Keratinocyte (primary cell): ENCODE measurements around the gene HOPX. TPM values are rescaled to one million over a fixed set of nuclear protein-coding genes. Genes with fewer than 3 reads are reported as not detected.
"Not testable (repeated sequence)": the region's sequence is repeated elsewhere in the genome, so short reads cannot be mapped to it uniquely, and the experiment has no call there.

Experiments used
- DNase-seq: peaks from one replicate; pipeline ENCODE4 v3.0.0-alpha.2; 2011; ENCODE audit warnings: low read depth, missing footprints, low spot score
- FAIRE-seq: peaks from 2 replicates; lab custom pipeline; 2011; peaks lifted over from hg19 to GRCh38; lab: Jason Lieb, UNC
- H2AFZ ChIP-seq: 2 replicates; pipeline ENCODE4 v1.6.0; 2012; ENCODE audit warnings: low read length, control low read depth, inconsistent platforms; ENCODE audit not compliant: control insufficient read depth
- H3K27ac ChIP-seq: 2 replicates; pipeline ENCODE4 v1.5.1; 2011; ENCODE audit warnings: low read length; ENCODE audit not compliant: control insufficient read depth, insufficient read depth
- H3K27me3 ChIP-seq: 3 replicates; pipeline ENCODE4 v1.6.0; 2011; ENCODE audit warnings: low read length; ENCODE audit not compliant: control insufficient read depth, insufficient read depth; ENCODE audit errors: extremely low read depth
- H3K36me3 ChIP-seq, 2 experiments: 2 replicates in 1 of 2; 3 replicates in 1 of 2; pipeline ENCODE4 v1.5.1; 2011; ENCODE audit warnings: low read length in 2 of 2, mild to moderate bottlenecking in 1 of 2; ENCODE audit not compliant: control insufficient read depth in 2 of 2, insufficient read depth in 2 of 2; ENCODE audit errors: extremely low read depth in 1 of 2
- H3K4me1 ChIP-seq: 3 replicates; pipeline ENCODE4 v1.5.1; 2011; ENCODE audit warnings: low read length; ENCODE audit not compliant: control insufficient read depth, insufficient read depth; ENCODE audit errors: extremely low read depth
- H3K4me2 ChIP-seq: 3 replicates; pipeline ENCODE4 v1.6.0; 2011; ENCODE audit warnings: low read depth, low read length; ENCODE audit not compliant: control insufficient read depth, insufficient read depth; ENCODE audit errors: extremely low read depth
- H3K4me3 ChIP-seq, 3 experiments: fragments of 200-600 bp in 1 of 3; sonication (generic) in 1 of 3; 2 replicates in 2 of 3; 3 replicates in 1 of 3; pipeline ENCODE4 v1.5.1; 2011 to 2016; ENCODE audit warnings: low read length in 3 of 3, mild to moderate bottlenecking in 3 of 3, control low read depth in 2 of 3, inconsistent platforms in 1 of 3, low read depth in 1 of 3, mixed read lengths in 1 of 3, mixed run types in 1 of 3, moderate library complexity in 1 of 3; ENCODE audit not compliant: control insufficient read depth in 2 of 3, insufficient read depth in 2 of 3; ENCODE audit errors: extremely low read depth in 1 of 3
- H3K79me2 ChIP-seq: 2 replicates; pipeline ENCODE4 v1.6.0; 2012; ENCODE audit warnings: low read length; ENCODE audit not compliant: control insufficient read depth, insufficient read depth
- H3K9ac ChIP-seq: 3 replicates; pipeline ENCODE4 v1.6.0; 2011; ENCODE audit warnings: low read length; ENCODE audit not compliant: control insufficient read depth, insufficient read depth; ENCODE audit errors: extremely low read depth
- H3K9me1 ChIP-seq: 3 replicates; pipeline ENCODE4 v1.6.0; 2011; ENCODE audit warnings: low read length; ENCODE audit not compliant: control insufficient read depth, insufficient read depth; ENCODE audit errors: extremely low read depth
- H3K9me3 ChIP-seq: 2 replicates; pipeline ENCODE4 v1.5.1; 2012; ENCODE audit warnings: low read depth, low read length; ENCODE audit not compliant: control insufficient read depth
- H4K20me1 ChIP-seq: 3 replicates; pipeline ENCODE4 v1.6.0; 2011; ENCODE audit warnings: low read length; ENCODE audit not compliant: control insufficient read depth, insufficient read depth; ENCODE audit errors: extremely low read depth
- CTCF ChIP-seq, 3 experiments: IDR thresholded peaks in 1 of 3; conservative IDR thresholded peaks in 1 of 3; optimal IDR thresholded peaks in 1 of 3; 2 replicates in 2 of 3; 3 replicates in 1 of 3; pipeline versions ENCODE3 to v1.5.1; 2011; ENCODE audit warnings: low read length in 3 of 3, mild to moderate bottlenecking in 3 of 3, moderate library complexity in 2 of 3, control low read depth in 1 of 3, inconsistent platforms in 1 of 3; ENCODE audit not compliant: insufficient read depth in 2 of 3; ENCODE audit errors: extremely low read depth in 1 of 3
- EZH2 ChIP-seq: IDR thresholded peaks from one replicate; pipeline ENCODE4 v1.6.1; 2012; ENCODE audit warnings: inconsistent platforms, mild to moderate bottlenecking, low read length, moderate library complexity
- dilution Hi-C: fragments of 300-500 bp; cut with MboI; formaldehyde crosslinking; loops from one replicate; pipeline ENCODE4 v1.7.0; 2020; ENCODE audit warnings: low sequenced_read_pairs; ENCODE audit not compliant: extremely low pct_ligation_motif_present
- polyA plus RNA-seq, 5 experiments: library from polyadenylated mRNA; depleted of rRNA in 3 of 5; stranded (reverse) in 3 of 5; stranded (forward) in 1 of 5; unstranded in 1 of 5; fragments of >200 nt; gene quantifications; 1 replicate in 1 of 5; 2 replicates in 3 of 5; 3 replicates in 1 of 5; pipeline versions ENCODE4 v1.2.1 to v1.2.3, GENCODE V29; 2011 to 2012; ENCODE audit warnings: missing spikeins in 2 of 5, low read depth in 1 of 5, low replicate concordance in 1 of 5

The HOPX gene
- polyA plus RNA-seq, 1 donor (not counting 4 experiments of a cell fraction or from before 2014, with no cell fraction given): 8.5 TPM

- Histone ChIP-seq H3K9me1 (no peaks in the 10 kb centered on the region), H3K9me3 (no peaks in the 10 kb centered on the region), H3K27ac (peak overlapping the region; percentile 47), H3K9ac (no peak overlapping the region), H2AFZ (peak overlapping the region; percentile 53), H4K20me1 (no peaks in the 10 kb centered on the region), H3K27me3 (no peaks in the 10 kb centered on the region), H3K4me1 (peaks cover 39% of the 10 kb centered on the region), H3K4me3 (no peak overlapping the region), H3K4me2 (peak overlapping the region; percentile 54), H3K79me2 (no peaks in the 10 kb centered on the region), H3K36me3 (no peaks in the 10 kb centered on the region)
- DNase-seq (no peak), FAIRE-seq (peak; percentile 97)
- dilution Hi-C loops: no loop called here
- TF ChIP-seq EZH2 (no peak), CTCF (optimal IDR thresholded peaks at IDR 0.05 in 1 of 3, IDR thresholded peaks at IDR 0.05 in 1 of 3, conservative IDR thresholded peaks at IDR 0.05 in 1 of 3; ENCODE audit: extremely low read depth in 1 of 3, insufficient read depth in 2 of 3, low read length in 3 of 3) (no peak)
Observed at GRCh38 chr4:56637154-56637553, 43.9 kb downstream of the HOPX start.

- FAIRE-seq, H3K9me3 ChIP-seq, H3K4me3 ChIP-seq, DNase-seq, H3K27ac ChIP-seq, H3K27me3 ChIP-seq, H2AFZ ChIP-seq, H3K36me3 ChIP-seq, H3K9me1 ChIP-seq, H3K4me2 ChIP-seq, H3K79me2 ChIP-seq, dilution Hi-C loops, H4K20me1 ChIP-seq, H3K9ac ChIP-seq: not testable (repeated sequence)
- peaks cover 32% of the 10 kb centered on the region for H3K4me1 ChIP-seq
Observed at GRCh38 chr4:56634954-56635353, 46.1 kb downstream of the HOPX start.

GRCh38 chr4:56633486-56633885 lies 47.6 kb downstream of the HOPX start:
- H3K9me1 ChIP-seq: no peaks in the 10 kb centered on the region
- no peaks in the 10 kb centered on the region for H3K79me2 ChIP-seq
- H3K4me3 ChIP-seq: no peak overlapping the region
- no peaks in the 10 kb centered on the region for H3K36me3 ChIP-seq
- H3K4me2 ChIP-seq: no peak overlapping the region
- dilution Hi-C loops: no loop called here
- peaks cover 35% of the 10 kb centered on the region for H3K4me1 ChIP-seq
- H3K9ac ChIP-seq: no peak overlapping the region
- no peaks in the 10 kb centered on the region for H3K27me3 ChIP-seq
- no peak for FAIRE-seq
- H4K20me1 ChIP-seq: no peaks in the 10 kb centered on the region
- no peak for DNase-seq
- H2AFZ ChIP-seq: no peak overlapping the region
- TF ChIP-seq EZH2: no peak
- no peak for TF ChIP-seq CTCF (optimal IDR thresholded peaks at IDR 0.05 in 1 of 3, IDR thresholded peaks at IDR 0.05 in 1 of 3, conservative IDR thresholded peaks at IDR 0.05 in 1 of 3; ENCODE audit: extremely low read depth in 1 of 3, insufficient read depth in 2 of 3, low read length in 3 of 3)
- no peaks in the 10 kb centered on the region for H3K9me3 ChIP-seq
- no peak overlapping the region for H3K27ac ChIP-seq
